Sciatic nerve (tissue), 2 donors: ENCODE results near the gene ID3. TPM values are rescaled to one million over a fixed set of nuclear protein-coding genes. Genes with fewer than 3 reads are reported as not detected.
"Not testable (repeated sequence)": the region's sequence is repeated elsewhere in the genome, so short reads cannot be mapped to it uniquely, and the experiment has no call there.

Source experiments
- ATAC-seq: fragments of 200-7000 bp; cut with Tn5 transposase; one replicate; pipeline ENCODE4 v1.9.1; 2020; ENCODE audit warnings: mild to moderate bottlenecking, moderate library complexity
- DNase-seq: peaks from one replicate; pipeline ENCODE4 v3.0.0-alpha.2; 2020; ENCODE audit warnings: low spot score
- intact Hi-C: fragments of 100-400 bp; cut with DNase I; formaldehyde crosslinking; loops from one replicate; pipeline ENCODE4 v1.14.2; 2022
- total RNA-seq: library from RNA; stranded (reverse); fragmentation: NEBNext Ultra II Directional; extraction: Animal tissue kit (Norgen Biotek cat#: 25700); gene quantifications from one replicate; pipeline ENCODE4 v1.2.1, GENCODE V29; 2021
- donor health status: DM: no; HTN: no; CAD: no.
- donor health status: DM: no; HTN: no; CAD: no.

ID3 gene
- total RNA-seq, 1 donor from 2014 or later, result 289 TPM

DNA sequence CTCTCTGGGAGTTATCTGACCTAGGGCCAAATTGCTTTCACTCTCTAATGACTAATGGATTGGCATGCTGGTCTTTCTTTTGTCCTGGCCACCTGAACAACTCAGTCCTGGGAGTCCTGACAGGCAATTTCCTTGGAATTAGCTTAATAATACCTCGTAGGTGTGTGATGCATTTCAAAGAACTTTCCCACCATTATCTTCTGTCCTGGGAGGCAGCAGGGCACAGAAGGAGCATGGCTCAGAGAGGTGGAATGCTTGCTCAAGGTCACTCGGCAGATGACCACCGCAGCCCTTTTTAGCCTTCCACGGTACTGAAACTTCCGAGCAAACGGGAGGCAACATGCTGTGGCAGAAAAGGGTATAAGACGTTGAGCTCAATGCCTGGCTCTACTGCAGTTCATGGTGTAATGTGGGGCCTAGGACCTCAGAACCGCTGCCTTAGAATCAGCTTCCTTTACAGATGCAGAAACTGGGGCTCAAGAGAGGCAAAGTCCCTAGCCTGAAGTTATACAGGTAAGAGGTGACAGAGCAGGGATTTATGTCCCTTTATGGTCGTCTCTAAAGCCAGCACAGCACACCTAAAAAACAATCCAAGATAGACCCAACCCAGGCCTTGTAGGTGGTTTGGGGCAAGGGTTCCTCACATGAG lies 3.2 kb downstream of the ID3 start:
- ATAC-seq, result no peak
- intact Hi-C loops, result no loop called here
- no peak for DNase-seq

- DNase-seq (no peak), ATAC-seq (no peak)
- intact Hi-C loops, result no loop called here
Observed at GRCh38 chr1:23555270-23555985, 3.9 kb downstream of the ID3 start.

- intact Hi-C loops, result no loop called here
- ATAC-seq, result peak; percentile 73
- DNase-seq, result peak; percentile 91
Observed at GRCh38 chr1:23554481-23555269, 4.6 kb downstream of the ID3 start.

- no peak for ATAC-seq
- intact Hi-C loops, result no loop called here
- no peak for DNase-seq
Observed at GRCh38 chr1:23554127-23554480, 5.2 kb downstream of the ID3 start.

- DNase-seq (no peak), ATAC-seq (peak; percentile 0)
- intact Hi-C loops, result no loop called here
Observed at GRCh38 chr1:23553231-23554126, 5.8 kb downstream of the ID3 start.

DNA sequence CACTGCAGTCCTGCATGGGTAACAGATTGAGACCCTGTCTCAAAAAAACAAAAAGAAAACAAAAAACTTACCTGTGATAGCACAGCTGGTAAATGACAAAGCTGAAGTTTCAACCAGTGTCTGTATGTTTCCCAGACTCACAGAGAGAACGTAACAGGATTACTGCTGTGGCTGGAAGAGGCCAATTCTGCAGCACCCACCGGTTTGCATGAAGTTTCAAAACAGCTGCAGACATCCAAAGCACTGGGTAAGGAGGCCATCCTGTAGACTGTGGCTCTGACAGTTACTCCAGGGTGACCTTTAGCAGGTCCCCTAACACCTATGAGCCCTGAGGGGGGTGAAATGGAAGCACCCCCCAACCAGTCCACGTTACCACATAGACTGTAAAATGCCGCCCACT lies 7.5 kb downstream of the ID3 start:
- intact Hi-C loops, result no loop called here
- DNase-seq (no peak), ATAC-seq (no peak)

DNA sequence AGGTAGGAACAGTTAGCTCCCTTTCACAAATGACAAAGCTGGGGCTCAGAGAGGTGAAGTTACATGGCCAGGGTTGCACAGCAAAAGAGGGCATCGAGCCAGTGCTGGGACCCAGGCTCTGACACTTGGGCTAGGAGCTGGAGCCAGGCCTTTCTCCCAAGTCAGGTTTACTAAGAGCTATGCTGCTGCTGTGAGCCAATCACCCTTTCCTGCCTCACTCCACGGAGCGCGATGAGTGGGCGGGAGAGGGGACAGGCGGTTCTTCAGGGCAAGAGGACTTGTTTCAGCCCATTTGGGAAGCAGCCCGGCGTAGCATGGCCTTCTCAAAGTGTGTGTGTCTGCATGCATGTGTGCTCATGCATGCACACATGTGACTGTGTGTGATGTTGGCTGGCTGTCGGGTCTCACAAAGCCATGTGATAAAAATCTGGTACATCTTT lies 10.6 kb downstream of the ID3 start:
- ATAC-seq (peak; percentile 34), DNase-seq (no peak)
- intact Hi-C loops, result loop anchor here (1.0 kb wide), 1 partner anchor 87 kb away; no protein-coding TSS in a partner anchor

DNA sequence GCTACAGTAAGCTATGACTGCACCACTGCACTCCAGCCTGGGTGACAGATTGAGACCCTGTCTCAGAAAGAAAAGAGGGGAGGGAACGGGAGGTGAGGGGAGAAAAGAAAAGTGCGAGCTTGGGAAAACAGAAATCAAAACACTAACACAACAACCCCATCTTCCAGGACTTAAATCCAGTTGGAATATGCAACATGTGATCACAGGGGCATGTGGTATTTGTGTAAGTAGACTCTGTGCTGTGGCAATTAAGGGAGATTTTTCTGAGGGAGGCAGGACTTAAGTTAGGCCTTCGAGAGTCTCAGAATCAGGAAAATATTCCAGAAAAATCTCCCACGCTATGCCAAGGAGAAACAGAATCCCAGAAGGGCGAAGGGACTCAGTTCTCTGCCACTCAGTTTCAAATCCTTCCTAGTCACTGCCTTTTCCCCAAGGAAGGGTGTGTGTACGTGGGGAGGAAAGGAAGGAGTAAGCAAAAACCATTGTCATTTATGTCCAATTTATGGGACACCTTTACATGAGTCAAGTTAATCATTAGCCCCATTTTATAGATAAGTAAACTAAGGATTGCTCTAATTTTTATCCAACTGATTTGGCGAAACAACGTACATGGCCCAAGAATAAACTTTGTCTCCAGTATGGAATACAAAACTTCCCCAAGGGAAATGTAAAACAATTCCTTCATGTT lies 12.3 kb downstream of the ID3 start:
- no peak for DNase-seq
- intact Hi-C loops, result no loop called here
- ATAC-seq, result no peak

DNA sequence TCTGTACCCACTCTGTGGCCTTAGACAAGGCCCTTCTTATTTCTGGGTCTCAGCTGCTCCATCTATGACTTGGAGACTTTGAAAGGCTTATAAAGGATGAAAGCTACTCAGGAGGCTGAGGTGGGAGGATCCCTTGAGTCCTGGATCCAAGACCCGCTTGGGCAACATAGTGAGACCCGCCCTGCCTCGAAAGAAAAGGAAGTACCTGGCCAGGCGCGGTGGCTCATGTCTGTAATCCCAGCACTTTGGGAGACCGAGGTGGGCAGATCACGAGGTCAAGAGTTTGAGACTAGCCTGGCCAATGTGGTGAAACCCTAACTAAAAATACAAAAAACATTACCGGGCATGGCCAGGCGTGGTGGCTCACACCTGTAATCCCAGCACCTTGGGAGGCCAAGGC lies 13.4 kb downstream of the ID3 start:
- no peak for DNase-seq
- intact Hi-C loops, result loop anchor here (2.0 kb wide), 1 partner anchor 93 kb away; no protein-coding TSS in a partner anchor
- no peak for ATAC-seq

DNA sequence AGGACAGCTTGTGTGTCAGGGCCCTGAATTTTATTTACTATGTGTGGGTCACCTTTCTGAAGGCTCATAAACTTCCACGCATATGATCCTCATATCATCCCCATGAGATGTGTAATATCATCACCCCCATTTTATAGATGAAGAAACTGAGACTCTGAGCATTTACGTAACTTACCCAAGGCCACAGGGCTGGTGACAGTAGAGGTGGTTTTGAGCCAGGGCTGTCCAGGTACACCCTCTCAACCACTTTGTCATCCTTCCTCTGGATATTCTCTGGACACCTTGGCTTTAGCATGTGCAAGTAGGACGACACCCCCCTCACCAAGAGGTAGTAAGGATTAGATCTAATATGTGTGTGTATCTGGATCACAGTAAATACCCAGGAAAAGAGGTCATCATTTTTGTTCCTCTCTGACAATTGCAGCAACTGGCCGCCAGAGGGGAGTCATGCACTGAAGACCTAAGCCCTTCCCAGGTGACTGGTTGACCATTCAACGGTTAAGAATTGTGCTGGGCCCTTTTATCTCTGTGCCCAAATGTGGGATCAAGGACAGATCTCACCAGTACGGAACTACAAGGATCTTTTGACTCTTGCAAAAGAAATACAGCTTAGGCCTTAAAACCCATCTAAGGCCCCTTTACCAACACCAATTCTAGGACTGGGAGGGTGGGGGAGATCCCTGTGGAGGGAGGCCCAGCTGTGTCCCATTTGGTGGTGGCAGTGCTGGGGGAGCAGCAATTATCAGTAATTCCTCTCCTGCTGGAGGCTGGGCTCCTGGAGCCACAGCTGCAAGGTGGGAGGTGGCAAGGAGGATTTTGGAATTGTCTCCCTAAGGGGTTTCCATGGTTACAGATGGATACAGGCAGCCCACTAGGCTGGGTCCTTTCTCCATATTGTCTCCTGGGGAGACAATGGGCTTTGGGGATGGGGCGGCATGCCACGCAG lies 14.6 kb downstream of the ID3 start:
- DNase-seq (peak; percentile 87), ATAC-seq (peak; percentile 77)
- intact Hi-C loops, result loop anchor here (2.0 kb wide), 1 partner anchor 94 kb away; no protein-coding TSS in a partner anchor

DNA sequence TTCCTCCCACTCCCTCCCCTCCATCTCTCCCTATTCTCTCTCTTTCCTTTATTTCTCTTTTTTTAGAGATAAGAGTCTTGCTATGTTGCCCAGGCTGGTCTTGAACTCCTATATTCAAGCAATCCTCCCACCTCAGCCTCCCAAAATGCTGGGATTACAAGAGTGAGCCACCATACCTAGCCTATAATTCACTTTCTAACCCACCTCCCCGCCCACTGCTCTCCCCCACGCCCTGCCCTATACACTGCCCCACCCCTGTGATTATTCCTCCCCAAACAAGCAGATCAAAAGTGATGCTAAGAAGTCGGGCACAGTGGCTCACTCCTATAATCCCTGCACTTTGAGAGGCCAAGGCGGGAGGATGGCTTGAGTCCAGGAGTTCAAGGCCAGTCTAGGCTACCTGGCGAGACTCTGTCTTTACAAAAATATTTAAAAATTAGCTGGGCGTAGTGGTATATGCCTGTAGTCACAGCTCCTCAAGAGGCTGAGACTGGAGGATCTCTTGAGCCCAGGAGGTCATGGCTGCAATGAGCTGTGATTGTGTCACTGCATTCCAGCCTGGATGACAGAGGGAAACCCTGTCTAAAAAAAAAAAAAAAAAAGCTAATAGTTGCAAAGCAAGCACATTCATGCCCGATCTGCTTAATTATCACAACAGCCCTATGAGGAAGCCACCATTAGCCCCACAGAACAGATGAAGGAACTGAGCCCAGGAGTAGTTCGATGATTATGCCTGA lies 15.4 kb downstream of the ID3 start:
- no peak for DNase-seq
- no peak for ATAC-seq
- intact Hi-C loops, result loop anchor here (2.0 kb wide), 1 partner anchor 95 kb away; no protein-coding TSS in a partner anchor

DNA sequence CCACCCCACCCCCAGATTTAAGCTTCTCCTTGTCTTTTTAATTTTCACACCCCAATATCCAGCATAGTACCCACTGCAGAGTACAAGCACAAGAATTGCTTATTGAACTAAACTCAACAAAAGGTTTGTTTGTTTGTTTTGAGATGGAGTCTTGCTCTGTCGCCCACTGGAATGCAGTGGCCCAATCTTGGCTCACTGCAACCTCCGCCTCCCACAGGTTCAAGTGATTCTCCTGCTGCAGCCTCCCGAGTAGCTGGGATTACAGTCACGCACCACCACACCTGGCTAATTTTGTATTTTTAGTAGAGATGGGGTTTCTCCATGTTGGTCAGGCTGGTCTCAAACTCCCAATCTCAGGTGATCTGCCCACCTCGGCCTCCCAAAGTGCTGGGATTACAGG lies 16.4 kb downstream of the ID3 start:
- intact Hi-C loops, DNase-seq, ATAC-seq: not testable (repeated sequence)

DNA sequence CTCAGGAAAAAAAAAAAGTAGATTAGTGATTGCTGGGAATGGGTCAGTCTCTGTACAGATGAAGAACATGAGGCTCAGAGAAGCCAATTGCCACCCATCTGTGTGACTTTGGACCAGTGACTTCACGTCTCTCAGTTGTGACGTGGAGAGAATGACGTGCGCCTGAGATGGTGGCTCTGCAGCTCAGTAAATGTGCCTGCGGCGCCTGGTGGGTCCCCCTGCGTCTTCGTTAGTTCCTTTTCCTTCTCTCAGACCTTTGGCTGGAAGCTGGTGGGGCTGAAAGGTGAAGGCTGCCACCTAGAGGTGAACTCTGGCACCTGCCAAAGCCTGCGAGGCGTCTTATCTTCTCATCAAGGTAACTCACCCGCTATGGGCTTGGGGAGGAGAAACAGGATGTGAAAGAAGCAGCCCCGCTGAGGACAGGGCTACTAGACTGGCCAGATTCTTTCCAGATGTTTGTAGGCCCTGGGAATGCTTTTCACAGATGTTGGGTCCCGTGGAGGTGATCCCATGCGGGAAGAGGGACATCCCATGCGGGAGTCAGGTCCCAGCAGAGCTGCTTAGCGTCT lies 19.5 kb downstream of the ID3 start:
- ATAC-seq, result peak; percentile 87
- intact Hi-C loops, result no loop called here
- DNase-seq, result peak; percentile 91

GRCh38 chr1:23537296-23537973 lies 21.9 kb downstream of the ID3 start:
- no peak for DNase-seq
- no peak for ATAC-seq
- intact Hi-C loops, result no loop called here

DNA sequence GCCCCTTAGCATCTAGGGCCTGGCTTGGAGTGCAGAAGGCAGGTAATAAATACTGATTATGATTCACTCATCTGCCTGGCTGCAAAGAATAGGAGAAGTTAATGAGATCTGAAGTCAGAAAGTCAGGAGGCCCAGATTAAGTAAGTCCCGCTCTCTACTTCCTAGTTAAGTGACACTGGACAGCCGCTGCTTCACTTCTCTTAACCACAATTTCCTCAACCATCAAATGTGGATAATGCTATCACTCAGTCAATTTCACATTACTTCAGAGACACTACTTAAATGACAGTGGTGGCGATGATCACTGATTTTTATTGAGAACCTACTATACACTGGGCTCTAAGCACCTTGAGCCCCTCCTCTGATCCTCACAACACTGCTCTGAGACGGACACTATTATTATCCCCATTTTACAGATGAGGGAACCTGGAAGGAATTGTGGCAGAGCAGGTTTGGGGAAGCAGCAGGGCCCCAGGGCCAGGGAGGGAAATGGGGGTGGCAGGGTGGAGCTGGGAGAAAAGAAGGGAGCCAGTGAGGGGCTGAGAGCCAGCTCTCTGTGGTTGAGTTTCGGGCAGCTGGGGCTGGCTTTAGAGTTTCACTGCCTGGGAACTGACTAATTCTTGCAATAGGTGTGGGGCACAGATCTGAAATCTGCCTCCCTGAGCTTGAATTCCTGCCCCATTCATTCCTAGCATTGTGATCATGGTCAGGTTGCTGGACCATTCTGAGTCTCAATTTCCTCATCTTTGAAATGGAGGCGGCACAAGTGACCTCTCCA lies 25.9 kb downstream of the ID3 start:
- intact Hi-C loops, result no loop called here
- peak; percentile 11 for ATAC-seq
- DNase-seq, result no peak
